Stimulated activated CD8-positive, alpha-beta memory T cell treated with anti-CD3 and anti-CD28 coated beads, Interleukin-15, amount 100 ng/mL, for 1 hour (primary cell): ENCODE results near the gene PLP2.

ENCODE experiments used
- DNase-seq: peaks from one replicate; pipeline ENCODE4 v3.0.0-alpha.2; 2020; ENCODE audit warnings: low read depth

PLP2 gene

DNA sequence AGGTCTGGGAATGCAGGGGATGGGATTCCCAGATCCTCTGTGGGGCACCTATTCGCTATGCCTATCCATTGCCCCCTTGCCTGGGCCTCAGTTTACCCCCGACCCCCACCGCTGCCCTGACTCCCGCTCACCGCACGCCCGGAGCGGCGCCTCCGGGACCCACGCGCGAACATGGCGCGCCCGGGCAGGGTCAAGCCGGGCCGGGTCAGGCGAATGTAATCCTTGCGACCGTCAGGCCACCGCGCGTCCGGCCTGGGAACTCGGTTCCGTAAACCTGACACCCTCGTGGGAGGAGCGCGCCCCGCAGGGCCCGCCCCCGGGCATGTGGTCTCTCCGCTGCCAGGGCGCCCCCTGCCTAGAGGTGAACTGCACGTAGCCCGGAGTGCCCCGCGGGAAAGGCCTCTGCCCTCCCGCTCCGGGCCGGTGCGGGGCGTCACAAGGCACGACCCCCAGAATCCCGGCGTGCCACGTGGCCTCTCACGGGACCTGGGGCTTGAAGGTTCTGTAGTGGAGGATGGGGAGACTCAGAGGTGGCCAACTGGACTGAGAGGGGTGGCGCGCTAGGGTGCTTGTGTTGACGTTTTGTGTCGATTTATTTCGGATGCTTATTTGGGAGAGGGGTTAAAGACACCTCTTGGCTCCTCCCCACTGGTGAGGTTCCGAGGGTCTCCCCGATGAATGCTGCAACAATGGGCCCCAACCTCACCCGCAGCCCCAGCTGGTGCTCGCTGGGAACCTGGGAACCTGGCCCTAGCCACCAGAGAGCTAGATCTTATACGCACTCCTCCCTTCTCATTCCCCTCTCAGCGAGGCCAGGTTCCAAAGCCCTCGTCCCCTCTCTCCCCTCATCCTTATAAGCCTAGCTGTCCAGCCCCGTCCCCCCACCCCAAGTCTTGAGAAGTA is 14.7 kb downstream of the PLP2 start, which contains the start of gene PRICKLE3:
PRICKLE3 (minus strand) TSS at position 249 of the 903 bp plus-strand sequence; CDS start at position 173, 76 bp downstream.
- DNase-seq = no peak

DNA sequence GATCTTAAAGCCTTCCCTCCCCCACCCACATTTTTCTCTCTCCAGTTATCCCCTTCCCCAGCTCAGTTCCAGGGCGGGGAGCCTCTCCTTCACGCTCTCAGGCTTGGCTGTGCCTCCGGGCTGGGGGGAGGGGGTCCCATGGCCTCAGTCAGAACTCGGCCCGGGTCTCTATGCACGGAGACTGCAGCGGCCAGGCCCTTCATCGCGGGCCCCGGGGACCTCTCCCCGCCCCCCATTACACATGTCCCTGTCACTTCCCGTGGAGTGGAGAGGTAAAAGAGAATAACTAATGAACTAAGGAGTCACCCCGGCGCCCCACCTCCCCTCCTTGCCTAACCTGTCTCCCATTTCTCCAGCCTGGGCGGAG is 15.3 kb downstream of the PLP2 start:
- DNase-seq = no peak

DNA sequence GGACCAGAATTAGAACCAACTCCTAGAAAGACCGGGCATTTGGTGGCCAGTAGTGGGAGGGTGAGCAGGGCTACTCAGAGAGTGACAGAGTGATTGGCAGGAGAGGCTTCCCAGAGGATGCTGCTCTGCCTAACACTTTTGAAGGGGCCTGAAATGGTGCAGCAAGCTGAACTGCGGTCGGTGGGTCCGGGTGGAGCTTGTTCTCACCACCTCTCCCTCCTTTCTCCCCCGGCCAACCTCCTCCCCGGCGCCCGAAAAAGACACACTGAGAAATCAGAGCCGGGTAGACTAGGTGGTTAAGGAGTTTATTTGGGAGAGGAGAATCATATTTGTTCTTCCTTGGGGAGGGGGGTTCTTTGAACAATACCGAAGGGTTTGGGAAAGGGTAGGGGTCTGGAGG is 15.8 kb downstream of the PLP2 start:
- DNase-seq = no peak

DNA sequence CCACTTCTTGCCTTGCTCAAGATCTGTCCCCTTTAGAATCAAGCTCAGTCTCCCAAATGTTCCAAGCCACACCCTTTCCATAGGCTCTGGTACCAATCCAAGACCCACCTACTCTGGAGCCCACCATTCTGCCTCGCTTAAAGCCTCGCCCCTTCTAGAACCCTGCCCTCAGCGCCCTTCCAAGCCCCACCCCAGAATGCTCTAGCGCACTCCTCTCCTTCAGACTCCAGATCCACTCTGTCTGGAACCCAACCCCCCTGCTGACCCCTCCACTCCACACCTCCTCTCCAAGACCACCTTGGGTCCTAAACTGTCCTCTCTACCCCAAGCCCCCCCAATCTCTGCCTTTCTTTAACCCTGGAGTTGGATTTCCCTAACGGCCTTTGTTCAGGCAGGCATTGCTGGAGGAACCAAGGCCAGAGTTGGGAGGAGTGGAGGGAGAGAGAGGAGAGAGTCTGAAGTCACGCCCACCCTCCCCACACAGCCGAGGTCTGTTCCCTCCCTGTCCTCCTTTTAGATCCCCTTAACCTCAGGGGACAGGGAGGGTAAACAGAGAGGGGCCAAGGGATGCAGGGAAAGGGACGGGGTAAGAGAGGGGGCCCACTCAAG is 16.9 kb downstream of the PLP2 start:
- DNase-seq = no peak

DNA sequence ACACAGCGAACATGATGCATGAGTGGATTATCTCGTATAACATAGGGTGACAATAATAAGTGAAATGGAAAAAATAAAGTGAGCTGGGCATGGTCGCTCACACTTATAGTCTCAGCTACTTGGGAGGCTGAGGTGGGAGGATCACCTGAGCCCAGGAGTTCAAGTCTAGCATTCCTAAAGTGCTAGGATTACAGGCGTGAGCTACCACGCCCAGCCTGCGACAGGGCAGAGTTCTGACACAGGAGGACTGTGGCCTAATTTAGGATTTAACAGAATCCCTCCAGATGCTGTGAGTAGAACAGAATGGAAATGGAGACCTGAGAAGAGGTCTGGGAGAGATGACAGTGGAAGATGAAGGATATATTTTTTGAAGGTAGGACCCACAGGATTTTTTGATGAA is 17.9 kb downstream of the PLP2 start:
- no peak for DNase-seq

DNA sequence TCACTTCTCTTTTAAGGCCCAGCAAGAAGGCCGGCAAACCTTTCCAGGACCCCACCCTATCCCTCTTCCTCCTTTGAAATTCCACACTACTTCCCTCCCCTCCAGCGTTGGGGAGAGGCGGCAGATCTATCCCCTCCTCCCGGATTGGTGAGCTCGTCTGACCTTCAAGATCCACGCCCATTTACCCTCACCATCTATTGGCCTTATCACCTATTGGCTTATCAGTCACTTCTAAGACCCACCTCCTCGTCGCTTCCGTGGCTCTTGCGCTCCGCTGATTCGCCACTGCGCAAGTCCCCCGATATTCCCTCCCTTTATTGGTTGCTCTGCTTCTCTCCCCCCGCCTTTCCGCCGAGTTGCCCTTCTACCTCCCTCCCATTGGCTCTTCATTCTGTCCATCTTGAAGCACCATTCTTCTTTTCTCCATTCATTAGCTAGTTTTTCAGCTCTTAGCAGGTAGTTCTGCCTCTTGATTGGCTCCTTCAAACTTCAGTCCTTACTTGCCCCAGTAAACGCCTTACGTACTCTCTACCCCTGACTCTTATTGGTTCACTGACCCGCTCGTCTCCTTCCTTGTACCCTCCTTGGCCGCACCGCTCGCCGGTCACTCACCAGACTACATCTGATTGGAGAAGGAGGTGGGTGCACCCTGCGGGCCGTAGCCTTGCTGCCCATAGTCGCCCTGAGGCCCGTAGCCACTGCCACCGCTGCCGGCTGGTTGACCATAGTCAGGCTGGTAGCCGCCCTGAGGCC is 19.3 kb downstream of the PLP2 start:
- peak; percentile 41 for DNase-seq

DNA sequence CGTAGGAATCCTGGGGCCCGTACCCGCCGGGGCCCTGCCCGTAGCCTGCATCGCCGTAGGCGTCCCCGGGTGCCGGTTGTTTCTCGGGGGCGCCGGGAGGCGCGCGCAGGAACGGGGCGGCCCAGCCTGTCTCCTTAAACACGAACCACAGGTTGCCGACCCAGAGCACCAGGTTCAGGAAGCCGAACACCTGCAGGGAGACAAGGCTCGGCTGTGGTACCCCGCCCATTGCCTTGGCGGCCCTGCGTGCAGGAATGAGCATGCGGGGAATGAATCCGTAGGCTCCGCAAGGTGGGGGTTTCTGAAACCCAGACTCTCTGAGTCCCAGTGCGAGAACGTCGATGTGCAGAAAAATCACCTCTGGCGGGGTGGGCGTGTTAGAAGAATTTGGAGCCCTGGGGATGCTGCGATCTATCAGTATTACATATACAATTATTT is 19.9 kb downstream of the PLP2 start:
- DNase-seq = no peak

DNA sequence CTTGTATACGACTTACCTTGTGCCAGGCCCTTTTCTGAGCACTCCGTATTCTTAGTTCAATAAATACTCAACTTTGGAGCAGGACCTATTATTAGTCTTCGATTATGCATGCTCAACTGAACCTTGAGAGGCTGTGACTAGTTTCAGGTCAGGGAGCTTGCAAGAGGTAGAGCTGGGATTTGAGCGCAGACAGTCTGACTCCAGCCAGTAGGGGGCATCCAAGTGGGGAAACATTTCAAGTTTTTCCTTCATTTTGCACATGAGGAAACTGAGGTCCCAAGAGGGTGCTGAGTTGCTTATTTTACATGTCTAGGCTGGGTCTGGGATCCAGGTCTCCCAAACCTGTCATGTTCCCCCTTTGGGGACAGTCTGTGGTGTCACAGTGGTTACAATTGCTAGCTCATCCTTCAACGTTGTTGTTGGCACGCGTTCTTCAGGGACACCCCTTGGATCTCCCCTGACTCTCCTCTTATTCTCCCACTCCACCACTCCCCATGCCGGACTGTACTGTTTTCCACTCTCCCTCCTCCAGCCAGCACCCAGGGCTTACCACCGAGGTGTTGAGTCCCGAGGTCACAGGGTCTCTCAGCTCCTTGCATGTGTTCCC is 21.1 kb downstream of the PLP2 start:
- no peak for DNase-seq

DNA sequence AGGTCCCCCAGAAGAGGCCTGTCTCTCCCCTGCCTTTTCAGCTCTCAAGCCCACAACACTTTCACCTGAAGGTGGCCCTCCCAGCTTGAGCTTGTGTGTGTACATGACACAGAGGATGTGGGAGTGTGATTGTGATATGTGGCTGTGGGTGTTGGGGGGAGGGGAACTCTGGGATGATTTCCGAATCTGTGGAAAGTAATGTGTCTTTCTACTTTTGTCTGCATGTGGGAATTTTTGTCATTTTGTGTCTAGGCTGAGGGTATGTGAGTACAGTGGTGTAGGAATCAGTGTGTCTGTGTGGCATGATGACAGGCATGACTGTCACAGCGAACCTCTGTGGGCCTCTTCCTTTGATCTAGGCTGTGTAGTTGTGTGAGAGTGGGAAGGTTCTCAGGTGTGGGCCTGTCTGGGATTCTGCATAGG is 21.9 kb downstream of the PLP2 start:
- no peak for DNase-seq

DNA sequence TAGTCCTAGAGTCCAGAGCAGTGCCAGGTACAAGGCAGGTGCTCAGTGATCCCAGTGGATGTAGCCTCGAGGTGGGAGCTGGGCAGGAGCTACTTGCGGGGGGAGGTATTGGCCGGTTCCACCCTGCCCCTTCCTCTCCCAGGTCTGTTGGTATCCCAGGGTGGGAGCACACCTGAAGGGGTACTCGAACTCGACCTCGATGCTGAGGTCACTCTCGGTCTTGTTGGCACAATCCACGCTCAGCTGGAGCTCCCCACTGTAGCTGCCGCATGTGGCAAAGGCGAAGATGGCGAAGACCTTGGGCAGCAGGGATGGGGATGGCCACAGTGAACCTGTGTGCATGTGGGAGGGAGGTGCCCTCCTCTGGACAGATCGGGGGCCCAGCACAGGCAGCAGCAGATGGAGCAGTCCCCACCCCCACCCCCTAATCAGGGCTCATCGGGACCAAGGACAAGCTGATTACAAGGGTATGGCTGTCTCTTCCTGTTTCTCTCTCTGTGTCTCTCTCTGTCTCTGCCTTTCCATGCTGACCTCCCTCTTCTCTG is 25.9 kb downstream of the PLP2 start:
- no peak for DNase-seq

DNA sequence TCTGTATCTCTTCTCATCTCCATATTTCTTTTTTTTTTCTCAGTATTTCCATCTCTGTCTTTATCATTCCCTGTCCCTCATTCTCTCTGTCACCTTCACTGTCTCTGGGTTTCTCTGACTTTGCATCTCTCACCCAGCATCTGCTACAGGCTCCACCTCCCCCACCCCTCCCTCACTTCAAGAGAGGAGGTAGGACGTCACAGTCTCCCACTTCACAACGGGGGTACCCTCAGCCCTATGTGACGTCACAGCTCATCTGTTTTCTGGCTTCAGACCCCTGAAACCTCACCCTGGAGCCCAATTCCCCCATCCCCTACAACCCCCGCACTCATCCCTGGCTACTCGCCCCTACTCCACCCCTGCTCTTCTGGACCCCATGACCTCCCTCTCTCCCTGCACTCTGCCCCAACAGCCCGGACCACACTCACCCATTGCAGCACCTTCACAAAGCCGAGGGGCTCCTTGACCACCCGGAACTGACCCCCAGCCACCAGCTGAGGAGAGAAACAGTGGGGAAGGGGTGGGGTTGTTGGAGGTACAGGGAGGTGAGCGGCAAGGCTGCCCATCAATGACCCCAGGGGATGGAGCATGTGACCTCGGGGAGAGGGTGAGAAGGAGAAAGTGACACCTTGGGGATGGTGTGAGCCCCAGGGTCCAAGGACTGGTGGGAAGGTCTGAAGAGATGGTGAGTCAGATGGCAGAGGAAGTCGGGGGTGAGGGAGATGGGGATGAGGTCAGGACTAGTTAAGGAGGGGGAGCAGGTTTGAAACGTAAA is 27.0 kb downstream of the PLP2 start:
- DNase-seq = no peak

DNA sequence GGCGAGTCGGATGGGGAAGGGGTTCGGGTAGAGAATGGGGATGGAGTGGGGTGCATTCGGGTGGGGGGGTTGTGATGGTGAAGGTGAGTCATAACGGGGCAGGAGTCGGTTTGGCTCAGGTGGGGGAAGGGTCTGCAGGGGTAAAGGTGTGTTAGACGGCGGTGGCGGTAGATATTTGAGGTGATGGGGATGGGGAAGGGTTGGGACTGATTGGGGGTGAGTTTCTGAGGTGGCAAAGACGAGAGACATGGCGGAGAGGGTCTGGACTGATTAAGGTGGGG is 27.6 kb downstream of the PLP2 start:
- DNase-seq = no peak

DNA sequence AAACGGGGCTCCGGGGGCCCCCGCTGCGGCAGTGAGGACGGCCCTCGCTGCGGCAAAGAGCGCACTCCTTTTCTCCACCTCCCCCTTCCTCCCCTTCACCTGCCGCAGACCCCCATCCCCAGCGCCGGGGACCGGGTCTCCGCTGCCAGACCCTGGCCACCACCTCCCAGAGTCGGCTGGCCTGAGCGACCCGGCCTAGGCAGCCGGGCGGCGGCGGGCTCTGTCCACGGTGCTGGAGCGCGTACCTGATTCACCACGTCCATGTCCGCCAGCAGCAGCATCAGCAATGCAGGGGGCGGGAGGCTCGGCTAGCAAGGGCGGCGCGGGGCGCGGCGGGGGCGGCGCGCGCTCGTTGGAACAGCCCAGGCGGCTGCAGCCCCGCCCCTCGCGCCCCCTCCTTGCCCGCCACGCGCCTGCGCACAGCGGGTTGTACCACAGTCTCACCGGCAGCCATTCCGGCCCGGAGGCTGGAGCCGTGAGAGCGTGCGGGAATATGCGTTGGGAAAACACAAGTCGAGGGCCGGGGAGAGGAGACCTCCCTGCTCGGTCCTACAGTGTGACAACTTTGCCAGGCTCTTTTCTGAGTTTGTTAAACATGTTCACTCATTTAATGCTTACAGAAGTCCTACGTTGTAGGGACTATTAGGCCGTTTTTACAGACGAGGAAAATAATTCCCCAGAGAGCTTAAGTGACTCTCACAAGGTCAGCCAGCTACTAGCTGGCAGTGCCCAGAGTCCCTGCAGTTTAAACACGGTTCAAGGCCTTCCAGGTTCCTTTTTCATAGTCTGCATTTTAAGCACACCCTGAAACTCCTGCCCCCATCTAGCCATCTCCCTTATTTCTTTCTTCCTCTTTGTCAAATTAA is 28.4 kb downstream of the PLP2 start, which contains the start of gene SYP:
SYP (minus strand) TSS at position 288 of the 866 bp plus-strand sequence; CDS start at position 281, 7 bp downstream.
- DNase-seq = peak; percentile 68

DNA sequence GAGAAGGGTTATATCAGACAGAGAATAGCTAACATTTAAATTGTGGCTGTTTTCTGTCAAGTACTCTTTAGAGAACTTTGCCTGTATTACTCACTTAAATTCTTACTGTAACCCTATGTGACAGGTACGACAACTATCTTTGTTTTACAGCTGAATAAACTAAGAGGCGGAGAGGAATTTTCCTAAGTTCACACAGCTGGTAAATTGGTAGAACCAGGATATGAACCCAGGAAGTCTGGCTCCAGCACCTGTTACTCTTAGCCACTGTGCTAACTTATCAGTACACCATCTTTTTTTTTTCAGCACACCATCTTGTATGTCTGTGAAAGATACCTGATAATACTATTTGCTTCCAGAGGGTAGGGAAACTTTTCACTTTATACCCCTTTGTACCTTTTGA is 30.3 kb downstream of the PLP2 start:
- no peak for DNase-seq

DNA sequence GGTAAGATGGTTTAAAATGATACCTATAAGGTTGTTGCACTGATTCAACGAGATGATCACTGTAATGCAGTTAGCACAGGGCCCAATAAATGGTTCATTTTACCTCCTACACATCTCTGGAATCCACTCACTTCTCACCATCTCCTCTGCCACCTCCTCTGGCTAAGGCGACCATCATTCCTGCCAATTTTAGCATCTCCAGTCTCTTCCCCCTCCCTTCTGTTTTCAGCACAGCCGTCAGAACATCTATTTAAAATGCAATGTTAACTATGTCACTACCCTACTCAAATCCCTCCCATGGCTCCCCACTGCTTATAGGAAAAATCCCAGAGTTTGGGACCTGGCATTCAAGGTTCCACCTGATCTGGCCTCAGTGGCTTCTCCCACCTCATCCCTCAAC is 31.8 kb downstream of the PLP2 start:
- no peak for DNase-seq

DNA sequence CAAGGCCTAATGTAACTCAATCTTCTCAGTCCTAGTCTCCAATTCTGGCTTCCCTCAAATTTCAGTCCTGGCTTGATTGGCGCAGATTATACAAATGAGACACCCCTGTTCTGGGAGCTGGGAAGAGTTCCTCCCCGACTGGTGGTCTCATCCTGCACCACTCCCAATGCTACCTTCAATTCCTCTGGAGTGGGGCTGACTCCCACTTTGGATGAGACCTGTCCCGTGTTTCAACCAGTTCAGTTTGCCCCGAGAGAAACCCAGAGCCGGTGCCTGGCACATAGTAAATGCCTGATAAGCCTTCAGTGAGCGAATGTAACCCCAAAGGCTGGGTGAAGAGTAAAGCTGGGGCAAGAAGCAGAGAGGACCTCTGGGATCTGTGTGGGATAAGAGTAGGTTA is 32.3 kb downstream of the PLP2 start:
- no peak for DNase-seq

DNA sequence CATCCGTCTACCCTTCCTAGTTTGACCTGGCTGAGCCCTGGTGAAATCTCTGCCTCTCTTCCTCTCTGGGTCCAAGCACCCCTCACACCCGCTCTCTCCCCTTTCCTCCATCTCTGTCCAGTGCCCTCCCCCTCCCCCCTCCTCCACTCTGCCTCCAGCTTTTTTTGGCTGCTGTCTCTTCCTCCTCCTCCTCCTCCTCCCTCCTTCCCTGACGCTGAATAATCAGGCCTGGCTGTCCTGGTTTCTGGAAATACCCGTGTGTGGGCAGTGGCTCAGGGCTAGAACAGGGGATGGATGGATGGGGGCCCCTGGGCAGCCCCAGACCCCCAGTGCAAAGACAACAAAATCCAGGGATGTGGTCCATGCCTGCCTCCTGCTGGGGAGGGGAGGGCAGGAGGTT is 33.0 kb downstream of the PLP2 start:
- no peak for DNase-seq

DNA sequence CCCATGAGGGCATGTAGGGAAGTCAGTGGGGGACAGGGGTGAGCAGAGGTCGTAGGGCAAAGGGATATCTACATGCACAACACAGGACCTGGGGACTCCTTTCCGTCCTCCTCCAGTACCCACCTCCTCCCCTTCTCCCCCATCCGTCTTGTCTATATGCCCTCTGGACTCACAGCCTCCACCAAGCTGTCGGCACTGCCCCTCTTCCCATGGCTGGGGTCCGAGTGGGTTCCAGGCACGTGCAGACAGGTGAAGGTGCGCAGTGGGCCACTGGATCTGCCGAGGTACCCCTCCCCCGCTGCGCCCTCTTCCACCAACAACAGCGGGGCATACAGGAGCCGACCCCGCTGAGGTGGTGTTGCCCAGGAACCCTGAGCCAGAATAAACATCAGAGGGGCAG is 33.7 kb downstream of the PLP2 start:
- DNase-seq = no peak

DNA sequence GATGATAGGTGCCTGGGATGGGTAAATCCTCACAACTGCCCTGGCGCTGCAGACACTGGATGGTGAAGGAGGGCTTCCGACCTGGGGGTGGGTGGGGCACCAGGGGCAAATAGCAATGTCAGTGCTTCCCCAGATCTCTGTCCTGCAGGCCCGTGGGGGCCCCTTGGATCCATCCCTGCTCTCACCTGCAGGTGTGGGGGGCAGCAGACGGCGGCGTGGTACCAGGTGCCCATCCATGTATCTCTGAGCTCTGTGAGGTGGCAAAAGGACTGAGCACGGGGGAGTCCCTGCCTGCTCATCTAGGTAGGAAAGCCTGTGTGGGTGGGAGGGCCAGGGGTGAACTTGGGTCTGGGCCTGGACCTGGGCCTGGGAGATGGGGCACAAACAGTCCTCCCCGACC is 34.8 kb downstream of the PLP2 start:
- no peak for DNase-seq

DNA sequence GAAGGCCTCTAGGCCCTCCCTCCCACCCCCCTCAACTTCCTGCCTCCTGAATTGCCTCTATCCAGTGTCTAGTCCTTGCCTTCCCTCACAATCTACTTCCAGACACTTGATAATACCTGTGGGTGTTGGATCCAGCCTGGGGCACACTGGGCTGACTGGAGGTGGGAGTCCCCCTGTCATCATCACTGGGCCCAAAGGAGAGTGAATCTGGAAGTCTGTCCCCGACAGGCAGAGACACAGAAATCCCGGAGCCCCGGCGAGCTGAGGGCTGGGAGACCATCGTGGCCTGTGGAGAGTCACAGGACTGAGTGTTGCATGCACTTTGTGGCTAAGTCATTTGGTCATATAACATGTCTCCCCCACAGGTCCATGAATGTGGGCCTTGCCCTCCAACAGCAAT is 36.7 kb downstream of the PLP2 start:
- DNase-seq = no peak
